NCI-H2227 treated with DMSO at 0.1 percent for 48 hours (cell line): ENCODE results near the gene ARHGEF38.

ENCODE experiments used
- DNase-seq: peaks from one replicate; lab custom pipeline; 2025; lab: John Stamatoyannopoulos, UW

The ARHGEF38 gene

DNA sequence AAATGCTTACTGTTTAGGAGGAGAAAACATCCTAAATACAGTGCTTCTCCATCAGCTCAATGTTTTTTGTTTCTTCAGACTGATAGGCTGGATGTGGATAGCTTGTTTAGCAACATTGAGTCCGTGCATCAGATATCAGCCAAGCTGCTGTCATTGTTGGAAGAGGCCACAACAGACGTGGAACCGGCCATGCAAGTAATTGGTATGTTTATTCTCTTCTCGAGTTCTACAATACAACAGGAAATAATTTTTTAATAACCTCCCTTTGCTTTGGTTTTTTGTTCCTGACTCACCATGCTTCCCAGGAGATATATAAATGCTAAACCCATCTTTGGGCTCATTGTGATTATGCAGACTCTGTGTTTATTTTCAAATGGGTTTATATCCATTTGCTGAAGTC lies 60.9 kb downstream of the ARHGEF38 start:
- peak; percentile 2 for DNase-seq

DNA sequence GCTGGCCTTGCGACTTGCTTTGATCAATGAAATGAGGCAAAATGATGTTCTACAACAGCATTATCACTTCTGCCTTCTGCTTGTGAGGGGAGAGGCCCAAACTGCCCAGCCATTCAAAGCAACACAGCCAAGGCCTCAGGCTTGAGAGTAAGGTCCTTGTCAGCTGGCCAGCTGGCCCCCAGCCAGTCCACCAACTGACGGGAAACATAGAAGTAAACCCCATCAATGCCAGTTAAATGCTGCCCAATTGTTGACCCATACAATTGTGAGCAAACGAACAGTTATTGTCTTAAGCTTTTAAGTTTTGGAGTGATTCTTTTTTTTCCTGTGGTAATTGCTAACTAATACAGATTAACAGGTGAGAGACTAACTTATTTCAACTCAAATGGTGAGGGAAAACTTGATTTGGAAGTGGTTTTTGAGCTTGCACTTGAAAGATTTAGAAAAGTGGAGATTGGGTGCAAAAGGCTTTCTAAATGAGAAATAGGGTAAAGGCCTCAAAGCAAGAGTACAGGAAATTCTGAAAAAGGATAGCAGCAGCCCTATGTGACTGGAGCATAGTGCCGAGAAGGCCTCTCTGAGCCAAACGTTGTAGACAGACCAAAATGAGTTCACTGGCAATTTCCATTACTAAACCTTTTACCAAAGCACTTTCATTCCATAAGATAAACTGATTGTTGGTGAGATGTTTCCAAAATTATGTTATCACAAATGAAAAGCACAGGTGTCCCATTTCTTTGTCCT lies 66.9 kb downstream of the ARHGEF38 start:
- no peak for DNase-seq

GRCh38 chr4:105620640-105621323 lies 68.4 kb downstream of the ARHGEF38 start:
- DNase-seq = no peak

- no peak for DNase-seq
Observed at GRCh38 chr4:105622269-105622668, 69.8 kb downstream of the ARHGEF38 start.

- no peak for DNase-seq
Observed at GRCh38 chr4:105623099-105623498, 70.7 kb downstream of the ARHGEF38 start.

DNA sequence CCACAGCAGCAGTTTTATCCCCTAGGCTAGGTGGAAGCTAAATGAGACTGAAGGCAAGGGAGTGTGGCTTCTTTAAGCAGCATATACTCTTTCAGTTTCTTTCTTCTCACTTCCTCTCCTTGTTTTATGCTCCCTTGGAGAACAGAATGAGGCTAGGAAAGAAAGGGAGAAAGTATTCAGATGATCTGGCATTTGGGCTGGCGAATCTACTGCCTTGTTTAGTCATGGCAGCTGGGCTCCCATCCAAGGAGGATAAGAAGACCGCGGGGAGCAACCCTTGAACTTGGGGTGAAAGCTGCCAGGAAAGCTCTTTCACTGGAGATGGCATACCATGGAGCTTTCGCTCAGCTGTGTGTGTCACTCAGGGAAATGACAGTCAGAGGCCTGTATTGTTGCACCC lies 72.1 kb downstream of the ARHGEF38 start:
- no peak for DNase-seq

GRCh38 chr4:105625214-105625613 lies 72.8 kb downstream of the ARHGEF38 start:
- DNase-seq = no peak

GRCh38 chr4:105626846-105627245 lies 74.4 kb downstream of the ARHGEF38 start:
- no peak for DNase-seq

- peak; percentile 13 for DNase-seq
Observed at GRCh38 chr4:105627620-105628019, 75.2 kb downstream of the ARHGEF38 start.

DNA sequence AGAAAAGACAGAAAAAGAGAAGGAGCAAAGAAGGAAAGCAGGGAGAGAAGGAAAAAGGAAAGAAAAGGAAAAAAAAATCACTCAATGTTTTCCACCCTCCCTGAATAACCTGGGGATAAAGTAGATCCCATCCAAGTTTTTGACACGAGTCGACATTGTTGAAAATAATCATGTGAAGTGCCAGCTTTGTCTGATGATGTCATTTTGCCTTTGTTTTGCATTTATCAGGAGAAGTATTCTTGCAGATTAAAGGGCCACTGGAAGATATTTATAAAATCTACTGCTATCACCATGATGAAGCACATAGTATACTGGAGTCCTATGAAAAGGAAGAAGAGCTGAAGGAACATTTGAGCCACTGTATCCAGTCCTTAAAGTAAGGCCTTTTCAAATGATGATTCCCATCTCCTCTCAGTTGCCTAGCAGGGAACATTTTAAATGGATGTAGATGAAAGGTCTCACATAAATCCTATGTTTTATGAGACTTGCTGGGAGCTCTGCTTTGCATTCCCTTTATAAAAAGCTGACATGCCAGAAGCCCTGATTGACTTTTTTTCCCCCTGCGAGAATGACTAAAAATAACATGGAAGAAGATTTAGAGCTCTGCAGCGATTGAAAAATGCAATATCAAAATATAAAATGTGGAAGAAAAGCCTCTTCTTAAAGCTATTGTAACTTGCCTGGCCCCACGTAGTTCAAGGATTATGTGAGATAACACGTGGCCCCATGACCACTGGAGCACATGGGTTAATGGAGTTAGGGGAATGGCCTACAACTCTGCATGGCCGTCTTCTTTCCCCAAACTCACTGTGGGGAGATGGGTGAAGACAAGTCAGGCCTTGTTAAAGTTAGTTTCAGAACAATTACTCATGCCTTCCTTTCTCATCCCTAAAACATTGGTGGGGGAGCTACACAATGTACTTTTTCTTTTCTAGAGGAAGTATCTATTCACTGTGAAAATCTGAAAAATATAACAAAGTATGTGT lies 78.5 kb downstream of the ARHGEF38 start:
- DNase-seq = no peak

DNA sequence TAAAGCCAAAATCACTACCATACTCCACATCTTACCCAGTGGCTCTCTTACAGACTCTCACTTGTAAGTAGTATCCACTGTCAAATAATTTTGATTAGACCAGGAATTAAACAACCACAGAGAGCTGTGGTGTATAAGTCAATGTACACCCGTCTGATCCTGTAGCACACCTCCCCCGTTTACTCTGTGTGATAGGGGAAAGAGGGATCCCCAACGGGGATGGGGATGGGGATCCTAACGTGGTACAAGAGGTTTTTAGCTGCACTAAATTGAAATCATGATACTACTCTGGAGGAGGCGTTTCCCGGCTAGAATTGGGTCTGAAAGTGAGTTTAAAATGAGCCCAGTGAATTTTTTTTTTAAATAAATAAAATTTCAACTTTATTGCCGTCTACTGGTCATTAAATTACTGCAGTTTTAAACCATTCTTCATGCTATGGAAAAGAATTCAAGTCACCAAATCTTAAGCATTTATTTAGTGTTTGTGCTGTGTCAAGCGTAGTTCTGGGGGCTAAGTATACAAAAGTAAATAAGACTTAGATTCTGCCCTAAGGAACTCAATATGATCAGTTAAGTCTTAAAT lies 79.5 kb downstream of the ARHGEF38 start:
- no peak for DNase-seq

DNA sequence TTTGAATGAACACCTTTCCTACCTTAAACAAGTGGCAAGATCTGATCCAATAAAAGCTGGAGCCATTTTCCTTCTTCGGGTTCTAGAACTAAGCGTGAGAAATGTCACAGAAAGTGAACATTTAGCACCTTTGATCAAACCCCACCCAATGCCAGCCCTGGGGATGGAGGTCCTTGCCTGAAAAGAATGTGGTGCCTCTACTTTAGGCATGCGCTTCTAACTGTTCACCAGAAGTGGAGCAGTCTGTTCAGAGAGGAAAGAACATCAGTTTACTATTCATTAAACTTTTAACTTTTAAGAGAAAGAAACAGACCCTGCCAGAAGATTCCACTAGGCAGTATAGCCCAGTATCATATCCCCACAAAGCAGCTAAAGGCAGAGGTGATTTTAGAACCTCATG lies 80.2 kb downstream of the ARHGEF38 start:
- no peak for DNase-seq

DNA sequence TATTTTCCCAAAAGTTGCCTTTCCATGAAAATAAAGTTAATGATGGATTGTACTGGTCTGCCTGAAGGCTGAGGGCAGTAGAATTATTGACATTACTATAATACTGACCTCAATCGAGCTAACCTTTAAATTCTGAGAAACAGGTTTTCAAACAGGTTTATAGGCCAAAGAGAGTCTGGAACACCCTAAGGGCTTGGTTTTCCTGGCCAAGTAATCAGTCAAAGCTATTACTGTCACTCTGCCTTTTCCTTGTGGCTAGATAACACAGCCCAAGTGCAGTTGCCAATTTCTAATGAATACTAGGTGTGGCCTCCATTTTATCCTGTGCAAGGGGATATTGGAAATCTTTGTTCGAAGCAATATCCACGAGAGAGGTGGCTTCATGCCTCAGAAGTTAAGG lies 80.8 kb downstream of the ARHGEF38 start:
- DNase-seq = no peak

- DNase-seq = no peak
Observed at GRCh38 chr4:105634402-105635080, 82.1 kb downstream of the ARHGEF38 start.

DNA sequence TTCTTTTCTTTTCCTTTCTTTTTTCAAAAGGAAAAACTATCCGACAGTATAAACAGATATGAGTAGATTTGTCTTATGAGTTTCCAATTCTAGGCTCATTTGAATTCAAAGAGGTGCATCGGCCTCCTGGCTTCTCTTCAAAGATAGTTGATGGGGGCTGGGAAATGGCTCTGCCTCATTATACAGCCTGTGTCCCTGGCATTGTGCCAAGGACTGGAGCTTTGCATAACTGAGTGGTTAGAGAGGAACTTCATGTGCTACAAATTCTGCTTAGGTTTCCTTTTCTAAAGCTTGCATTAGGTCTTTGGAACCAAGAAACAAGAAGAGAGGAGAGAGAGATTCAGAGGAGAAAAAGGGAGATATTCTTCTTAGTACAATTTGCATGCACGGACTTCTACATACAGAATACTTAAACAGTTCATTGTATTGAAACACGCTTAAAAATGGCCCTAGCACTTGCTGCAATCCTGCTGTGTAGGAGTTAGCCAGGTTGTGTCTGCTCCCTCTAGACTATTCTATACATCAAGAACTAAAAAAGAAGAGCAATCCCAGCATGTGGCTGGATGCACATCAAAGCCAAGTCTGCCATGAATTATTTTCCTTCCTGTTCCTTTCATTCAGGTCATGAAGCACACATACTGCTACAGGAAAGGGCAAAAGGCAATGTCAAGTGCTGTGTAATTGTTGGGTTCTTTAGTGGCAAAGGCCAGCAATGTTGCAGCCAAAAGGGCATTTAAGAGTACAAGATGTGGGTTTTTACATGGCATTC lies 85.2 kb downstream of the ARHGEF38 start:
- peak; percentile 42 for DNase-seq

GRCh38 chr4:105641845-105642244 lies 89.4 kb downstream of the ARHGEF38 start:
- DNase-seq = no peak

- DNase-seq = no peak
Observed at GRCh38 chr4:105644257-105644656, 91.8 kb downstream of the ARHGEF38 start.

- DNase-seq = no peak
Observed at GRCh38 chr4:105645440-105645839, 93.0 kb downstream of the ARHGEF38 start.

- DNase-seq = no peak
Observed at GRCh38 chr4:105650190-105650589, 97.8 kb downstream of the ARHGEF38 start.

GRCh38 chr4:105651884-105652283 lies 99.5 kb downstream of the ARHGEF38 start:
- no peak for DNase-seq
